T1000 (cell line): Measurements from ENCODE around the gene CNTRL.
"Not testable (repeated sequence)": the region's sequence is repeated elsewhere in the genome, so short reads cannot be mapped to it uniquely, and the experiment has no call there.

Source experiments
- DNase-seq: peaks from one replicate; lab custom pipeline; 2025; ENCODE audit warnings: mixed read lengths; lab: John Stamatoyannopoulos, UW

The CNTRL gene, protein sequence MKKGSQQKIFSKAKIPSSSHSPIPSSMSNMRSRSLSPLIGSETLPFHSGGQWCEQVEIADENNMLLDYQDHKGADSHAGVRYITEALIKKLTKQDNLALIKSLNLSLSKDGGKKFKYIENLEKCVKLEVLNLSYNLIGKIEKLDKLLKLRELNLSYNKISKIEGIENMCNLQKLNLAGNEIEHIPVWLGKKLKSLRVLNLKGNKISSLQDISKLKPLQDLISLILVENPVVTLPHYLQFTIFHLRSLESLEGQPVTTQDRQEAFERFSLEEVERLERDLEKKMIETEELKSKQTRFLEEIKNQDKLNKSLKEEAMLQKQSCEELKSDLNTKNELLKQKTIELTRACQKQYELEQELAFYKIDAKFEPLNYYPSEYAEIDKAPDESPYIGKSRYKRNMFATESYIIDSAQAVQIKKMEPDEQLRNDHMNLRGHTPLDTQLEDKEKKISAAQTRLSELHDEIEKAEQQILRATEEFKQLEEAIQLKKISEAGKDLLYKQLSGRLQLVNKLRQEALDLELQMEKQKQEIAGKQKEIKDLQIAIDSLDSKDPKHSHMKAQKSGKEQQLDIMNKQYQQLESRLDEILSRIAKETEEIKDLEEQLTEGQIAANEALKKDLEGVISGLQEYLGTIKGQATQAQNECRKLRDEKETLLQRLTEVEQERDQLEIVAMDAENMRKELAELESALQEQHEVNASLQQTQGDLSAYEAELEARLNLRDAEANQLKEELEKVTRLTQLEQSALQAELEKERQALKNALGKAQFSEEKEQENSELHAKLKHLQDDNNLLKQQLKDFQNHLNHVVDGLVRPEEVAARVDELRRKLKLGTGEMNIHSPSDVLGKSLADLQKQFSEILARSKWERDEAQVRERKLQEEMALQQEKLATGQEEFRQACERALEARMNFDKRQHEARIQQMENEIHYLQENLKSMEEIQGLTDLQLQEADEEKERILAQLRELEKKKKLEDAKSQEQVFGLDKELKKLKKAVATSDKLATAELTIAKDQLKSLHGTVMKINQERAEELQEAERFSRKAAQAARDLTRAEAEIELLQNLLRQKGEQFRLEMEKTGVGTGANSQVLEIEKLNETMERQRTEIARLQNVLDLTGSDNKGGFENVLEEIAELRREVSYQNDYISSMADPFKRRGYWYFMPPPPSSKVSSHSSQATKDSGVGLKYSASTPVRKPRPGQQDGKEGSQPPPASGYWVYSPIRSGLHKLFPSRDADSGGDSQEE (N-terminal part only)

DNA sequence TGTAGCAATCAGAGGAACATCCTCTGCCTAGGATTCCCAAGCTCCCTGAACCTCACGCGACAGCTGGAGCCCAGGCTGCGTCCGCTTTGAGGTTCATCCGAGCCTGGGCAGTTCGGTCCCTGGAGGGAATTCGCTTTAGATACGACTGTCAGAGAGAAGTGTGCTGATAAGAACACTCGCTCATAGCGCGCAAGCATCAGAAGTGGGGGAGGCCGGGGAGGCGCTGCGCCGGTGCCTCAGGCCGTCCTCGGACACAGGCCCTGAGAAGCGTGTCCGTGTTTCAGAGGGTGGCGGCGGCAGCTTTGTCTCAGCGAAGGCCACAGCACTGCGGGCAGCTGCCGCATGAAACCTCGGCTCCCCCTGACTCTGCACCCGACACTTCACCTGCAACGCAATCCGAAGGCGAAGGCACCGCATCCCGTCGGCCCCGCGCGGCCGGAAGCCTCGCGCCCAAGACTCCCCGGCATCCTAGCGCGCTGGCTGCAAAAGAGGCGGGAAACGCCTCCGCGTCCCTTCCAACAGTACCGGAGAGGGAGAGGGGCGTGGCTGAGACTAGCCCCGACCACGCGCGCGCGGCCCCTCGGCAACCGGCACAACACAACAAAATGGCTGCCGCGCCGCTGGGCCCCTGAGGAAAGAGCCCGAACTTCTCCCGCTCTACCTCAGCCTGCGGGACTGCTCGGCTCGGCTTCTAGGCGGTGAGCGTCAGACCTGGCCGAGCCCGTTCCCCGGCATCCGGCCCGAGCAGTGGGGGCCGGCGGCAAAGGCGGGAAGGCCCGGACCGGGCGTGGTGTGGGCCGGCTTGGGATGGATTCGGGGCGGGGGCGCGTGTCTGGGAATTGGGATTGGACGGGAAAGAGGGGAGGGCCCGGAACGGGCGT, at the start of gene CNTRL:
TSS of gene CNTRL (plus strand) at position 586 of the 881 bp plus-strand sequence. CDS start 13,372 bp downstream, outside the sequence.
- peak; percentile 79 for DNase-seq

DNA sequence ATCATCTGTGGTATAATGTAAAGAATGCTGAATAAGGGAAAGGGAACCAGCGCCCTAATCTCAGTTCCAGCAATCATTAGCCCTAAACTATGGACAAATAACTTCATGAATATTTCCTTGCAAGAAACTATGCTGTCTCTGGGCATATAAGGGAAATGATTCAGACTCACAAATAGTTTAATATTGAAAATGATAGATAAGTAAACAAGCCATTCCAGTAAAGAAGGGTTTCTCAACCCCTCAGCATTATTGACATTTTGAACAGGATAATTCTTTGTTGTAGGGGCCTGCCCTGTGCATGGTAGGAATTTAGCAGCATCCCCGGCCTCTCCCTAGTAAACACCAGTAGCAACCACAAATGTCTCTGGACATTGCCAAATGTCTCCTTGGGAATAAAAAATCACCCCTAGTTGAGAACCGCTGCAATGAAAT, 48.5 kb upstream of the CNTRL start:
- no peak for DNase-seq

DNA sequence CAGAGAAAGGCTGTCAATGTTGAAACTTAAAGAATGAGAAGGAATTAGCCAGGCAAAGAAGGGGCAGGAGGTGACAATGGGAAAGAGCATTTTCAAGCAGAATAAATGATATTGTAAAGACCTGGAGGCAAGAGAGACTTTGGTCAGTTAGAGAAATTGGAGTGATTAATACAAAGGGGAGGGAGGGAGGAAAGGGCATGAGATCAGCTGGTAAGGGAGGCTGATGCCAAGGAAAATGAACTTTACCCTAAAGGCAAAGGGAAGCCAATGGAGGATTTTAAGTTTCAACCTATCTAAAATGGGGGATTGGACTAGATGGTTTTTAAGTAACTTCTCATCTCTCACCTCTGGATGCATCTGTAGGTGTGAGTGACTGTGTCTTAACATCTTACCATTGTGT, 48.0 kb upstream of the CNTRL start:
- DNase-seq: no peak

DNA sequence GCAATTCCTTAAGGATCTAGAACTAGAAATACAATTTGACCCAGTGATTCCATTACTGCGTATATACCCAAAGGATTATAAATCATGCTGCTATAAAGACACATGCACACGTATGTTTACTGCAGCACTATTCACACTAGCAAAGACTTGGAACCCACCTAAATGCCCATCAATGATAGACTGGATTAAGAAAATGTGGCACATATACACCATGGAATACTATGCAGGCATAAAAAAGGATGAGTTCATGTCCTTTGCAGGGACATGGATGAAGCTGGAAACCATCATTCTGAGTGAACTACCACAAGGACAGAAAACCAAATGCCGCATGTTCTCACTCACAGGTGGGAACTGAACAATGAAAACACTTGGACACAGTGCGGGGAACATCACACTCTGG, 46.5 kb upstream of the CNTRL start:
- not testable (repeated sequence) for DNase-seq

DNA sequence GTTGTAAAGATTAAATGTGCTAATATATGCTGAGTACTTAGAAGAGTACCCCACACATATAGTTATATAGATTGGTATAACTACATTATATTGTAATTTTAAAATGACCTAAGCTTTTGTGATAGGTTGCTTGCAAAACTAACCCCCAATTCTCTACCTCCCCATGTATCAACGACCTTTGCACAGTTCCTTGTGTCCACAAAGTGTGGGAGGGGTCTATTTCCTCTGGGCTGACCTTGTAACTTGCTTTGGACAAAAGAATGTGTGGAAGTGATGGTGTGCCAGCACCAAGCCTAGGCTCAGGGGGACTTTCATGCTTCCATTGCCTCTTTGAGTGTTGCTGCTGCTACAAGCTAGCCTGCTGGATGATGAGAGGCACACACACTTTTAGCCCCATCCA, 45.3 kb upstream of the CNTRL start:
- DNase-seq: no peak

DNA sequence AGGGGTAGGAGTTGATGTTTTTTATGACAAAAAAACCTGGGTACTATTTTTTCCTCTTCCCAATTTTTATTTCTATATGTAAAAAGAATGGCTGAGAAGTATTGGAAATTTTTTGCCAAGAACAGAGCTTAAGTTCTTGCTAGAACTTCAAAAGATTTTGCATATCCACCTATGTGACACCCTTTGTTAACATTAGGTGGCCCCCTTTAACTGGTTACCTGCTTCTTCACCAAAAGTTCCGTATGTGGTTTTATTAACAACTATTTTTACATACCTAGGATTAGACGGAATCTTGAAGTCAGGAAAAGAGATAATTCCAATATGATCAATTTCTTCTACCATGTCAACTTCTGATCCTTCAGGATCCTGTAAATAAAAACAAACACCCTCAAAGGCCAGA, 40.2 kb upstream of the CNTRL start:
- DNase-seq: no peak

DNA sequence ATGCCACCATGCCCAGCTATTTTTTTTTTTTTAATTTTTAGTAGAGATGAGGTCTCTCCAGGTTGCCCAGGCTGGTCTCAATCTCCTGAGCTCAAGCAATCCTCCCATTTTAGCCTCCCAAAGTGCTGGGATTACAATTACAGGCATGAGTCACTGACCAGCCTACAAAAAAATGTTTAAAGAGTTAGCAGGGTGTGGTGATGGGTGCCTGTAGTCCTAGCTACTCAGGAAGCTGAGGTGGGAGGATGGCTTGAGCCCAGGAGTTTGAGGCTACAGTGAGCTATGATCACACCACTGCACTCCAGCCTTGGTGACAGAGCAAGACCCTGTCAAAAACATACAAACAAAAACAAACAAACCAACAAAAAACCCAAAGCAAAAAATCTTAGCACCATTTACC, 39.0 kb upstream of the CNTRL start:
- DNase-seq: not testable (repeated sequence)

DNA sequence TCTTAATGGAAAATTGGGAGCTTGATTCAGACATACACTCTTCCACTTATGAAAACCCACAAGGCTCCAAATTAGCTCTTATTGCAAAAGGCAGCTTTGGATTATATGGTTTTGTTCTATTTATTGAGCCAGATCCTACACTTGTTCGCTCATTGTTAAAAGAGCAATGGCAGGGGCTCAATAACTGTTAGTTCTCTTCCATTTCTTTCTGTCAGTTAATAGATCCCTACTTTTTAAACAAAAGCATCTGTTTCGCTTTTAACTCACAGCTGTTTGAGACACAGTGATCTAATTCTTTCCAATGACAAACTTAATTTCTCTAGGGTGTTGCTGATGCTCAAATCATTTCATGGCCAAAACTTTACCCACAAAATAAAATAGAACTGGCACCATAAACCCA, 36.4 kb upstream of the CNTRL start:
- DNase-seq: no peak

DNA sequence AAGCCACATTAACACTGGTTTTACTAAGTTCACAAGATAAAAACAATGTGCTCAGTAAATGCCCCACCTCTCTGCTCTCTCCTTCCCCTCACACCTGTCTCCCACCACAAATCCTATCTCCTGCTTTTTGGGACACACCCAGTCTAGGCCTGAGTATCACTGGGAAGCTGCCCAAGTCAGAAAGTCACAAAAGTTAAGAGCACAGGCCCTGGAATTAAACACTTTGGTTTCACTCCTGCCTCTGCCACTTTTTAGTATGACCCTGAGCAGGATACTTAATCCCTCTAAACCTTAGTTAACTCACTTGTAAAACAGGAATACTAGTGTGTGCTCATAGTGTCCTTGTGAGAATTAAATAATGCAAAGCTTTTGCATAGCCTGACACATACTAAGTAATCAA, 36.0 kb upstream of the CNTRL start:
- no peak for DNase-seq

DNA sequence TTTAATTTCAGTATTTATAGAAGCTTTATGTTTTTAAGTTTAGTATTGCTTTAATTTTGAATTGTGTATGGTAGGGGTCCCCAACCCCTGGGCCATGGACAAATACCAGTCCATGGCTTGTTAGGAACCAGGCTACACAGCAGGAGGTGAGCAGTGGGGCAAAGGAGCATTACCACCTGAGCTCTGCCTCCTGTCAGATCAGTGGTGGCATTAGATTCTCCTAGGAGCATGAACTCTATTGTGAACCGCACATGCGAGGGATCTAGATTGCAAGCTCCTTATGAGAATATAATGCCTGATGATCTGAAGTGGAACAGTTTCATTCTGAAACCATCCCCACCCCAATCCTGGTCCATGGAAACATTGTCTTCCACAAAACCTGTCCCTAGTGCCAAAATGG, 26.6 kb upstream of the CNTRL start:
- DNase-seq: no peak

DNA sequence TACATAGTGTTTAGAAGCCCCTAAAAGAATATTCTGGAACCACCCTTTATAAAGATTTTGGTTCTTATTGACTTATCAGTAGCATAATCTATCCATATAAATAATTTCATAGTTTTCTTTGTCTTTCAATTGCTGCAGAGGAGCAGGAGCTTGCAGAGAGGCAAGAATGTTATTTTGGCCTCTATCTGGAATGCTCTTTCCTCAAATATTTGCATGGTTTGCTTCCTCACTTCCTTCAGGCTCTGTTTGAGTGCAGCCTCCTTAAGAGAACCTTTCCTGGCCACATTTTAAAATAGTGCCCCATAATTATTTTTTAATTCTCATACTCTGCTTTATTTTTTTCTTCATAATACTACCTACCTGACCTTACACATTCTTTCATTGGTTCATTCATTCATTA, 26.1 kb upstream of the CNTRL start:
- no peak for DNase-seq

DNA sequence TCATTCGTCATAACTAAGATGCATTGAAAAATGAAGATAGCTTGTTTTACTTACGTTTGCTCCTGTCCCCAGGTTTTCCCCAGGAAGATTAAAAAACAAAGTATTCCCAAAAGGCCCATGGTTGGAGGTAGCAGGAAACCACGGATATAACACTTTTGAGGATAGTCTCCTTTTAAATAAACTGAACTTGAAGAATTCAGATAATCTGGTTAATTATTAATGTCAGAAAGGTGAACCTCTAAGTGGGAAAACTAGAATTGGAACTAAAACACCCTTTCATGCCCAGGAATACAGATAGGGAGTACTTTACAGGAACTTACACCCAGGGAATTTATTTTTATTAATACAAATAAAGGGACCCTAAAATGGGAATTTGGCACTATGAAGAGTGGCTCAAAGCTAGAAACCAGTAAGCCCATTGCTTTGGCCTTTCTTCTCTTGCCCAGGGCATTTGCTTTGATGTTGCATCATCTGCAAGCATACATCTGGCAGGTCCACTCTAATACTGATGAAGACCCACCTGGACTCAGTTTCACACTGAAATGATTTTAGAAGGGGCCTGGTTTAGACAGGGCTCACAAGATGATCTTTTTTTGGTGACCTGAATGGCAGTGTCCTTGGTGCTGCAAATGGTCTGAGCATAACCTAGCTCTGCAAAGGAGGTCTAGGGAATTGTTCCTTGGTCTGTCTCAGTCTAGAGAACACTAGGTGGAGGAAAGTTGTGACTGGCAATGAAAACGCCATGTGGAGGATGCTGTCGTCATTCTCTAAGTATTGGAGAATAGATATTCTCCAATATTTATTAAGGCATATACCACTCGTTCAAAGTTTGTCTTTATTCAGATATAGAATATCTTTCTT, 24.4 kb upstream of the CNTRL start, which contains the start of gene C5:
TSS of gene C5 (minus strand) at position 148 of the 861 bp plus-strand sequence. CDS start at position 119, 29 bp downstream.
- no peak for DNase-seq

DNA sequence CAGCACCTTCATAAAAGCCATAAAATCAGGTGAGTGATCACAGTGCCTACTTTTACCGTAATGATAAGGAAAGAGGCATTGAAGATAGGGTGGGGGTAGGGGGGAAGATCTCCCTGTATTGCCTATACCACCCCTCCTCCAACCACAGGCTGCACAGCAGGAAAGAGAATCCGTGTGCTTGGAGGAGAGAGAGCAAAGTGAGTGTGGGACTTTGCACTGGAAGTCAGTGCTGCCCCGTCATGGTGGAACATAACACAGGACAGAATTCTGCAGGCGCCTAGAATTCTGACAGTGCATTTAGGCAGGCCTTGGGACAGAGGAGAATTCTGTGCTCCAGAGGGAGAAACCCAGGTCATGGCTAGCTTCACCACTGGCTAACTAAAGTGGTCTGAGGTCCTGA, 21.2 kb upstream of the CNTRL start:
- DNase-seq: no peak

DNA sequence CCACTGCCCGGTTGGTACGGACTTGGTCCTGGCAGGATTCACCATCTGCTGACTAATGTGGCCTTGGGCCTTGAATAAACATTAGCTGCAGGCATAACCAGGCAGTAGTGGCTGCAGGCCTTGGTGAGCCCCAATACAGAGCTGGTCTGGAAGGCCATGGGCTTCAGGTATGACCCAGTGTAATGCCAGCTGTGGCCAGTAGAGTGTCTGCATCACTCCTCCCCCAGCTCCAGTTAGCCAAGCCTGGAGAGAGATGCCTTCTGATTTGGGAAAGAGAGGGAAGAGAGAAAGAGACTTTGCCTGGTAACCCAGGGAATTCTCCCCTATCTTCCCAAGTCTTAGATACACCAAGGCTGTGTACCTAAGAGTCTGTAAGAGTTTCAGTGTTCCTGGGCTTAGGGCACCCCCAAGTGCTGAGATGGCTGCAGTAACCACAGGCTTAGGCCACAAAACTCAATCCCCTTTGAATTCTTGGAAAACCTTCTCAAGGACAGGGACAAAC, 19.1 kb upstream of the CNTRL start:
- DNase-seq: no peak

DNA sequence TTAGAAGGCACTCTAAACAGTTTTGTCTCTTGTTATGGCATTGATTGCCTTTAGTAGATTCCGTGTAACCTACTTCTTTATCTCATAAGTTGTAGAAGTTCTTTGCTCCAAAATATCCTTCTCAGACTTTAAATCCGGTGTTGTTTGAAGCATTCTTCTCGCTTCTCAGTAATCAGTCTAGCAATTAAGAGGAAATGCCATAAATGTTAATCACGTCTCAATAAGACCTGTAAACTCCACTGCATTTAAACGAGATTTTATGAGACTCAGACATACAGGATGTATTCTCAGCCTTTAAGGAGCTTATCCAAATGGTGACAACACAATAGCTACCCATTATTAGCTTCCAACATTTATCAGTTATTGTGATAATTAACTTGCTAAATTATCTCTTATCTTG, 16.9 kb upstream of the CNTRL start:
- no peak for DNase-seq

DNA sequence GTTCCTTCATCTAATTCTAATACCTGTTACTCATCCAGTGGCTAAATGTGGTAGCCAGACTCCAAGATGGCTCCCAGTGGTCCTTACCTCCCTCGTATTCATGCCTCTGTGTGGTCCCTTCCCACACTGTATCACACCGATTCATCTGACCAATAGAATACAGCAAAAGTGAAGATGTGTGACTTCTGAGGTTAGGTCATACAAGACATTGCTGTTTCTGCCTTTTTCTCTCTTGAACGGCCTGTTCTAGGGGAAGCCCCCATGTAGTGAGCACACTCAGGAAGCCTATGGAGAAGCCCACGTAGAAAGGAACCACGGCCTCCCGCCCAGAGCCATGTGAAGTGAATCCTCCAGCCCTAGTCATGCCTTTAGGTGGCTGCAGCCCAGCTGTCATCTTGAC, 15.2 kb upstream of the CNTRL start:
- DNase-seq: no peak

DNA sequence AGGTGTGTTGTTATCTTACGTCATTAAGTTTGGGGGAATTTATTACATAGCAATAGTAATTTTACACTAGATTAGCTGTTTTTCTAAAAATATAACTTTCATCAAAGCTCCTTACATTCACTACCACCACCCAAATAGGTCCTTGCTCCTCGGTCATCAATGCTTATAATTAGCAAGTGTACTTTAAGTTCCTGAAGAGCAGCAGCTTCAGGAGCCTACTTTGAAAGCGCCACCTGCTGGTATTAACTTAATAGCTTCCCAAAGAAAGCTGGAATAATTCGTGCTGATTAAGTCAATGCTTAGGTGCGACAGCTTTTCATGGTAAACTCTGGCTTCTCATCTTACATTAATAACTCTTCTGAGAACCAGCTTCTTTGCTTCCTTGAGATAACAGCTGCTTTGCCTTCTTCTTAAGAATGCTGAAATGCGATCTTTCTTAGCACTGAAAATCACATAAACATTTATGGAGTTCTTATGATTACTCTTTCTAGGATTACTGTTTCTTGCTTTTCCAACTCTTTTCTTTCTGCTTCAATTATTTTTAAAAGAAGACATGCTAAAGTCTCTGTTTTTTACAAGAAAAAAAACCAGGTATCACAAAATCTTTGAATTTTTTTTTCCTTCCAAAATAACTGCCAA, 14.6 kb upstream of the CNTRL start:
- DNase-seq: no peak

DNA sequence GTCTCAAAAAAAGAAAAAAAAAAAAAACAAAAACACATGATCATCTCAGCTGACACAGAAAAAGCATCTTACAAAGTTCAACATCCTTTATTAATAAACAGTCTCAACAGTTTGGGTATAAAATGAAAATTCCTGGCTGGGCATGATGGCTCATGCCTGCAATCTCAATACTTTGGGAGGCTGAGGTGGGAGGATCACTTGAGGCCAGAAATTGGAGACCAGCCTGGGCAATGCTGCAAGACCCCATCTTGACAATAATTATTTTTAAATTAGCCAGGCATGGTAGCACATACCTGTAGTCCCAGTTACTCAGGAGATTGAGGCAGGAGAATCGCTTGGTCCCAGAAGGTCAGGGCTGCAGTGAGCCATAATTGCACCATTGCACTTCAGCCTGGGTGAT, 7.9 kb upstream of the CNTRL start:
- no peak for DNase-seq

DNA sequence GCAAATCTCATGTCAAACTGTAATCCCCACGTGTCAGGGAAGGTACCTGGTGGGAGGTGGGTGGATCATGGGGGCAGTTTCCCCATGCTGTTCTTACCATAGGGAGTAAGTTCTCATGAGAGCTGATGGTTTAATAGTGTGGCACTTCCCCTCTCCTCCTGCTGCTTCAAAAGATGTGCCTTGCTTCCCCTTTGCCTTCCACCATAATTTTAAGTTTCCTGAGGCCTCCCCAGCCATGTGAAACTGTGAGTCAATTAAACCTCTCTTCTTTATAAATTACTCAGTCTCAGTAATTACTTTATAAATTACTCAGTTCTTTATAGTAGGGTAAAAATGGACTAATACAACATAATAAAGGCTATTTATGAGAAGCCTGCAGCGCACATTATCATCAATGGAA, 7.1 kb upstream of the CNTRL start:
- no peak for DNase-seq

DNA sequence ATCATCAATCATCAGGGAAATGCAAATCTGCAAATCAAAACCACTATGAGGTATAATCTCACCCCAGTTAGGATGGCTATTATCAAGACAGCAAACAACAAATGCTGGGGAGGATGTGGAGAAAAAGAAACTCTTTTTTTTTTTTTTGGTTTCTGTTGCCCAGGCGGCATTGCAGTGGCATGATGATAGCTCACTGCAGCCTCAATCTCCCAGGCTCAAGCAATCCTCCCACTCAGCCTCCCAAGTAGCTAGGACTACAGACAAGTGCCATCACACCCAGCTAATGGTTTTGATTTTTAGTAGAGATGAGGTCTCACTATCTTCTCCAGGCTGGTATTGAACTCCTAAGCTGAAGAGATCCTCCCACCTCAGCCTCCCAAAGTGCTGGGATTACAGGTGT, 5.4 kb upstream of the CNTRL start:
- DNase-seq: no peak
